ENCODE data around the gene EXD3. TPM values are rescaled to one million over a fixed set of nuclear protein-coding genes. Genes with fewer than 3 reads are reported as not detected.

The EXD3 gene
- total and polyA plus RNA-seq, 9 of the 15 experiments (the other 6 are each of a cell fraction or from before 2014, with no cell fraction given) = 0.29 to 12.5 (median 3.9) TPM

GRCh38 chr9:137301081-137301947 lies 121.6 kb downstream of the EXD3 start (continued):
- TF ChIP-seq CTCF (IDR thresholded peaks at IDR 0.05 in 2 of 3, conservative IDR thresholded peaks at IDR 0.05 in 1 of 3; ENCODE audit: insufficient read depth in 2 of 3, low read depth in 1 of 3, low read length in 3 of 3) = peak; percentile 31 to 72 (median 57); a peak in 4 of 6 replicates
- TF ChIP-seq, protein P1, sequence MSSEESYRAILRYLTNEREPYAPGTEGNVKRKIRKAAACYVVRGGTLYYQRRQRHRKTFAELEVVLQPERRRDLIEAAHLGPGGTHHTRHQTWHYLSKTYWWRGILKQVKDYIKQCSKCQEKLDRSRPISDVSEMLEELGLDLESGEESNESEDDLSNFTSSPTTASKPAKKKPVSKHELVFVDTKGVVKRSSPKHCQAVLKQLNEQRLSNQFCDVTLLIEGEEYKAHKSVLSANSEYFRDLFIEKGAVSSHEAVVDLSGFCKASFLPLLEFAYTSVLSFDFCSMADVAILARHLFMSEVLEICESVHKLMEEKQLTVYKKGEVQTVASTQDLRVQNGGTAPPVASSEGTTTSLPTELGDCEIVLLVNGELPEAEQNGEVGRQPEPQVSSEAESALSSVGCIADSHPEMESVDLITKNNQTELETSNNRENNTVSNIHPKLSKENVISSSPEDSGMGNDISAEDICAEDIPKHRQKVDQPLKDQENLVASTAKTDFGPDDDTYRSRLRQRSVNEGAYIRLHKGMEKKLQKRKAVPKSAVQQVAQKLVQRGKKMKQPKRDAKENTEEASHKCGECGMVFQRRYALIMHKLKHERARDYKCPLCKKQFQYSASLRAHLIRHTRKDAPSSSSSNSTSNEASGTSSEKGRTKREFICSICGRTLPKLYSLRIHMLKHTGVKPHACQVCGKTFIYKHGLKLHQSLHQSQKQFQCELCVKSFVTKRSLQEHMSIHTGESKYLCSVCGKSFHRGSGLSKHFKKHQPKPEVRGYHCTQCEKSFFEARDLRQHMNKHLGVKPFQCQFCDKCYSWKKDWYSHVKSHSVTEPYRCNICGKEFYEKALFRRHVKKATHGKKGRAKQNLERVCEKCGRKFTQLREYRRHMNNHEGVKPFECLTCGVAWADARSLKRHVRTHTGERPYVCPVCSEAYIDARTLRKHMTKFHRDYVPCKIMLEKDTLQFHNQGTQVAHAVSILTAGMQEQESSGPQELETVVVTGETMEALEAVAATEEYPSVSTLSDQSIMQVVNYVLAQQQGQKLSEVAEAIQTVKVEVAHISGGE (CRISPR knock-in tag; IDR thresholded peaks at IDR 0.05) = peak in 2 of 3 experiments; percentile 29 to 33; a peak in 2 of 6 replicates
- TF ChIP-seq NR2C2 (CRISPR knock-in tag; IDR thresholded peaks at IDR 0.05) = 0 out of 2 replicates have a peak, but pooled peaks have one; percentile 42
- TF ChIP-seq NR2C2 (tag; IDR thresholded peaks at IDR 0.05) = no peak; the same call in none of the 2 replicates
- TF ChIP-seq L3MBTL2 (IDR thresholded peaks at IDR 0.05) = peak; percentile 98
- TF ChIP-seq, protein P2, sequence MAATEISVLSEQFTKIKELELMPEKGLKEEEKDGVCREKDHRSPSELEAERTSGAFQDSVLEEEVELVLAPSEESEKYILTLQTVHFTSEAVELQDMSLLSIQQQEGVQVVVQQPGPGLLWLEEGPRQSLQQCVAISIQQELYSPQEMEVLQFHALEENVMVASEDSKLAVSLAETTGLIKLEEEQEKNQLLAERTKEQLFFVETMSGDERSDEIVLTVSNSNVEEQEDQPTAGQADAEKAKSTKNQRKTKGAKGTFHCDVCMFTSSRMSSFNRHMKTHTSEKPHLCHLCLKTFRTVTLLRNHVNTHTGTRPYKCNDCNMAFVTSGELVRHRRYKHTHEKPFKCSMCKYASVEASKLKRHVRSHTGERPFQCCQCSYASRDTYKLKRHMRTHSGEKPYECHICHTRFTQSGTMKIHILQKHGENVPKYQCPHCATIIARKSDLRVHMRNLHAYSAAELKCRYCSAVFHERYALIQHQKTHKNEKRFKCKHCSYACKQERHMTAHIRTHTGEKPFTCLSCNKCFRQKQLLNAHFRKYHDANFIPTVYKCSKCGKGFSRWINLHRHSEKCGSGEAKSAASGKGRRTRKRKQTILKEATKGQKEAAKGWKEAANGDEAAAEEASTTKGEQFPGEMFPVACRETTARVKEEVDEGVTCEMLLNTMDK (IDR thresholded peaks at IDR 0.05; ENCODE audit: borderline replicate concordance, insufficient read depth, low read depth, low read length, poor library complexity, severe bottlenecking) = peak; percentile 88
- TF ChIP-seq MLX (CRISPR knock-in tag; conservative IDR thresholded peaks at IDR 0.05) = 0 out of 4 replicates have a peak, but pooled peaks of 1 of the 2 experiments have one; percentile 15
- TF ChIP-seq ZNF507 (tag; conservative IDR thresholded peaks at IDR 0.05) = no peak
- peak; percentile 26; the same call in 1 of the 2 replicates for TF ChIP-seq BHLHE40 (IDR thresholded peaks at IDR 0.05; ENCODE audit: low read length)
- TF ChIP-seq ZNF79 (CRISPR knock-in tag; IDR thresholded peaks at IDR 0.05; ENCODE audit: low read depth) = no peak
- peak in 2 of 3 experiments; percentile 8 to 43 for TF ChIP-seq YY1 (IDR thresholded peaks at IDR 0.05; ENCODE audit: borderline replicate concordance in 1 of 3, control insufficient read depth in 1 of 3, extremely low read depth in 1 of 3, insufficient read depth in 3 of 3, insufficient read length in 1 of 3, insufficient replicate concordance in 2 of 3, low read depth in 1 of 3, low read length in 2 of 3)
- TF ChIP-seq GABPA (tag; conservative IDR thresholded peaks at IDR 0.05; ENCODE audit: low read depth) = peak; percentile 46; the same call in 1 of the 2 replicates
- TF ChIP-seq BRD4 (IDR thresholded peaks at IDR 0.05) = no peak
- TF ChIP-seq, protein P3, sequence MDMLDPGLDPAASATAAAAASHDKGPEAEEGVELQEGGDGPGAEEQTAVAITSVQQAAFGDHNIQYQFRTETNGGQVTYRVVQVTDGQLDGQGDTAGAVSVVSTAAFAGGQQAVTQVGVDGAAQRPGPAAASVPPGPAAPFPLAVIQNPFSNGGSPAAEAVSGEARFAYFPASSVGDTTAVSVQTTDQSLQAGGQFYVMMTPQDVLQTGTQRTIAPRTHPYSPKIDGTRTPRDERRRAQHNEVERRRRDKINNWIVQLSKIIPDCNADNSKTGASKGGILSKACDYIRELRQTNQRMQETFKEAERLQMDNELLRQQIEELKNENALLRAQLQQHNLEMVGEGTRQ (CRISPR knock-in tag; IDR thresholded peaks at IDR 0.05) = no peak
